SKM-1 treated with dmso at 0.1 percent for 144 hours (cell line): ENCODE measurements around the gene SAMD4A.

ENCODE experiments used
- DNase-seq: peaks from one replicate; lab custom pipeline; 2025; ENCODE audit not compliant: unreplicated experiment; lab: John Stamatoyannopoulos, UW

SAMD4A gene

GRCh38 chr14:54675236-54676128, 108.6 kb downstream of the SAMD4A start:
- DNase-seq = no peak

GRCh38 chr14:54676812-54677708, 110.1 kb downstream of the SAMD4A start:
- no peak for DNase-seq

- DNase-seq = no peak
Measured at GRCh38 chr14:54680651-54681050, 113.7 kb downstream of the SAMD4A start.

GRCh38 chr14:54681811-54682261, 114.9 kb downstream of the SAMD4A start:
- DNase-seq = no peak

GRCh38 chr14:54682578-54682977, 115.7 kb downstream of the SAMD4A start:
- DNase-seq = no peak

- DNase-seq = no peak
Measured at GRCh38 chr14:54683882-54684794, 117.2 kb downstream of the SAMD4A start.

GRCh38 chr14:54685286-54685845, 118.4 kb downstream of the SAMD4A start:
- DNase-seq = no peak

GRCh38 chr14:54686219-54686870, 119.4 kb downstream of the SAMD4A start:
- no peak for DNase-seq

- no peak for DNase-seq
Measured at GRCh38 chr14:54686871-54687749, 120.2 kb downstream of the SAMD4A start.

- DNase-seq = no peak
Measured at GRCh38 chr14:54687750-54688119, 120.8 kb downstream of the SAMD4A start.

GRCh38 chr14:54688229-54688628, 121.3 kb downstream of the SAMD4A start:
- no peak for DNase-seq

- no peak for DNase-seq
Measured at GRCh38 chr14:54689928-54690327, 123.0 kb downstream of the SAMD4A start.

- no peak for DNase-seq
Measured at GRCh38 chr14:54690887-54691286, 124.0 kb downstream of the SAMD4A start.

- no peak for DNase-seq
Measured at GRCh38 chr14:54691525-54692283, 124.8 kb downstream of the SAMD4A start.

GRCh38 chr14:54692284-54692772, 125.4 kb downstream of the SAMD4A start:
- DNase-seq = no peak

- DNase-seq = no peak
Measured at GRCh38 chr14:54693761-54694160, 126.8 kb downstream of the SAMD4A start.

GRCh38 chr14:54695196-54695595, 128.3 kb downstream of the SAMD4A start:
- DNase-seq = no peak

- DNase-seq = no peak
Measured at GRCh38 chr14:54697001-54697400, 130.1 kb downstream of the SAMD4A start.
